ENCODE results near the gene PARP15. TPM values are rescaled to one million over a fixed set of nuclear protein-coding genes. Genes with fewer than 3 reads are reported as not detected.

PARP15 gene
- total RNA-seq, 1 experiment from 2014 or later = 0.24 TPM

DNA sequence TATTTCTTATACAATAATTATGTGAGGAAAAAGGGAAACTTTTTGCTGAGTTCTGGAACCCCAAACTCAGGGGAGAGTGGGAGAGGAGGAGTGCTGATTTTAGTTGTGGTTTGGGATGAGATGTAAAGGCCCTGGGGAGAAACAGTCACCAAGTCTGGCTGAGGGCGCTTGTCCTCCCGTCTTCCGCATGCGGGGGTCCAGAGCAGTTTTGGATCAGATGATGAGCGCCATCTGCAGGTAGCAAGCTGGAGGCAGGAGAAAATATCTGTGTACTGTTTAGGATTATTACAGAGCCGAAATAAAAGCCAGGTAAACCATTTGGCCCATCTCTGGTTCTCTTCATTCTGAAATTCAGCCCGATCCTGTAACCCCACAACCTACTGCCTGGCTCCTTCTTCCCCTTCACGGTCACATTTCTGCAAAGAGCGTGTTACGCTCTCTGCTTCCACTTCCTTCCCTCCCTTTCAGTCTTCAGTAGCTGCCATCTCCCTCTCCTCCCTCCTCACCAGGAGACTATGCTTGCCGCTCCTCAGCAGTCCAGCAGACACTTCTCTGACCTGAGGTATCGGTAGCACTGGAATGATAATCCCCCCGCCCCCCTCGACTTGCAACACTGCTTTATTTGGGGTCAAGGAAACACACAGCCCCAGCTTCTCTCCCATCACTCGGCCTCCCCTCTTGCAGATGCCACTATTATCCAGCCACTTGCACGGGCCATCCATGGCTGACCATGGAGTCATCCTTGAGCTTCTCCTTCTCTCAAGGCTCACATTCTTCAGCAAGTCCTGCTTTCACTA is 101.8 kb downstream of the PARP15 start:
- no CpG with 5 or more reads among the region's 16 CpGs for WGBS (ENCODE audit: extremely low coverage, insufficient read length, low lambda C conversion rate)
- Histone ChIP-seq H2BK5ac (ENCODE audit: insufficient read length, low read length) (no peak overlapping the region), H2BK120ac (ENCODE audit: low read depth, low read length, poor library complexity, severe bottlenecking) (no peak overlapping the region), H3K27me3 (ENCODE audit: insufficient read depth, low read length) (no peaks in the 10 kb centered on the region), H3K18ac (ENCODE audit: insufficient read length, low read depth, low read length) (no peak overlapping the region), H4K5ac (ENCODE audit: insufficient read length, low read depth, low read length) (no peak overlapping the region), H3K27ac (ENCODE audit: insufficient read length, low read depth, low read length) (no peak overlapping the region), H3K4me1 (ENCODE audit: insufficient read depth, low read length) (peaks cover 7% of the 10 kb centered on the region; the same call in 1 of the 2 replicates), H3K14ac (ENCODE audit: insufficient read depth, low read length) (no peak overlapping the region), H2AK5ac (ENCODE audit: insufficient read length, low read length) (no peak overlapping the region), H3T11ph (ENCODE audit: low read length) (no peak overlapping the region), H2AFZ (ENCODE audit: low read length) (peak overlapping the region; percentile 76), H4K8ac (replicated peaks; ENCODE audit: insufficient read length, low read depth, low read length) (no peak overlapping the region), H2BK20ac (ENCODE audit: low read depth, low read length, poor library complexity, severe bottlenecking) (no peak overlapping the region), H4K20me1 (ENCODE audit: control insufficient read depth, insufficient read depth, insufficient read length) (no peaks in the 10 kb centered on the region), H3K4me2 (ENCODE audit: insufficient read depth, insufficient read length, low read length) (peak overlapping the region; percentile 52), H4K91ac (ENCODE audit: insufficient read length, low read depth, low read length) (no peak overlapping the region), H3K4ac (ENCODE audit: low read depth, low read length) (no peak overlapping the region), H3K23me2 (ENCODE audit: insufficient read length, low read depth, low read length, poor library complexity, severe bottlenecking) (peaks cover 17% of the 10 kb centered on the region), H3K79me2 (ENCODE audit: insufficient read depth, low read length) (no peaks in the 10 kb centered on the region), H2BK12ac (ENCODE audit: insufficient read length, low read depth, low read length) (no peak overlapping the region), H3K9me3 (ENCODE audit: control insufficient read depth, low read depth, low read length) (no peaks in the 10 kb centered on the region), H3K23ac (ENCODE audit: insufficient read length, low read depth, low read length) (no peak overlapping the region), H3K56ac (ENCODE audit: insufficient read length, low read depth, low read length) (no peak overlapping the region), H3K9ac (ENCODE audit: extremely low read depth, insufficient read length, low read length) (no peak overlapping the region), H2BK15ac (ENCODE audit: low read depth, low read length) (no peak overlapping the region), H3K79me1 (ENCODE audit: insufficient read depth, low read depth, low read length, poor library complexity, severe bottlenecking) (no peaks in the 10 kb centered on the region)
- H3K4me3 Mint-ChIP-seq = peak overlapping the region; percentile 76 to 83; a peak in 4 of 5 replicates
- H3K4me1 Mint-ChIP-seq = peaks cover 22 to 23% of the 10 kb centered on the region in 2 experiments
- H3K27me3 Mint-ChIP-seq (ENCODE audit: low read depth) = peaks cover 5% of the 10 kb centered on the region; the same call in 1 of the 2 replicates
- TF ChIP-seq, protein P1, sequence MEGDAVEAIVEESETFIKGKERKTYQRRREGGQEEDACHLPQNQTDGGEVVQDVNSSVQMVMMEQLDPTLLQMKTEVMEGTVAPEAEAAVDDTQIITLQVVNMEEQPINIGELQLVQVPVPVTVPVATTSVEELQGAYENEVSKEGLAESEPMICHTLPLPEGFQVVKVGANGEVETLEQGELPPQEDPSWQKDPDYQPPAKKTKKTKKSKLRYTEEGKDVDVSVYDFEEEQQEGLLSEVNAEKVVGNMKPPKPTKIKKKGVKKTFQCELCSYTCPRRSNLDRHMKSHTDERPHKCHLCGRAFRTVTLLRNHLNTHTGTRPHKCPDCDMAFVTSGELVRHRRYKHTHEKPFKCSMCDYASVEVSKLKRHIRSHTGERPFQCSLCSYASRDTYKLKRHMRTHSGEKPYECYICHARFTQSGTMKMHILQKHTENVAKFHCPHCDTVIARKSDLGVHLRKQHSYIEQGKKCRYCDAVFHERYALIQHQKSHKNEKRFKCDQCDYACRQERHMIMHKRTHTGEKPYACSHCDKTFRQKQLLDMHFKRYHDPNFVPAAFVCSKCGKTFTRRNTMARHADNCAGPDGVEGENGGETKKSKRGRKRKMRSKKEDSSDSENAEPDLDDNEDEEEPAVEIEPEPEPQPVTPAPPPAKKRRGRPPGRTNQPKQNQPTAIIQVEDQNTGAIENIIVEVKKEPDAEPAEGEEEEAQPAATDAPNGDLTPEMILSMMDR (conservative IDR thresholded peaks at IDR 0.05) = peak; percentile 87
- no peak overlapping the region; a peak in 1 of 7 replicates for H3K27ac Mint-ChIP-seq
- H3K36me3 Mint-ChIP-seq (ENCODE audit: insufficient read depth in 1 of 3, low read depth in 3 of 3) = peaks cover 0 to 4% (median 2%) of the 10 kb centered on the region in 3 experiments; a peak in 4 of 7 replicates
- DNase-seq = peak; percentile 81
- H3K9me3 Mint-ChIP-seq = peaks cover 3 to 4% of the 10 kb centered on the region in 2 experiments; a peak in 4 of 5 replicates
